ENCODE data around the gene TAF8. TPM values are rescaled to one million over a fixed set of nuclear protein-coding genes. Genes with fewer than 3 reads are reported as not detected.

The TAF8 gene
- total RNA-seq, 4 donors from 2014 or later, result 6.0 to 33.2 (median 10.8) TPM

DNA sequence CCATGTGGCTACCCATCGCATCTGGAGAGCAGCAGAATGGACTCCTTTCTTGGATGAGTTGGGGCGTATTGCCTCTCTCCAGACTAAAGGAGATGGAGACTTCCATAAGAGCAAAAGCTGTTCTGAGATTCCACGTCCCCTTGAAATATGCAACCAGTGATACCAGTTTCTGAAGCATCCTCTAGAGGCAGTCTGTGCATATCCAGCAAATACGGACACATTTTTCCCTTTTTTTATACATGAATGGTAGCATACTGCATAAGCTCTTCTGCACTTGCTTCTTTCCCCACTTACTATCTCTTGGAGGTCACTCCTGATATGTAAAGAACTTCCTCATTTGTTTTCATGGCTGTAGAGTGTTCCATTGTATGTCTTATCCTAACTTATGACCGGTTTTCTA lies 34.6 kb downstream of the TAF8 start:
- no peaks in the 10 kb centered on the region for H3K9me3 ChIP-seq
- TF ChIP-seq, protein P1, sequence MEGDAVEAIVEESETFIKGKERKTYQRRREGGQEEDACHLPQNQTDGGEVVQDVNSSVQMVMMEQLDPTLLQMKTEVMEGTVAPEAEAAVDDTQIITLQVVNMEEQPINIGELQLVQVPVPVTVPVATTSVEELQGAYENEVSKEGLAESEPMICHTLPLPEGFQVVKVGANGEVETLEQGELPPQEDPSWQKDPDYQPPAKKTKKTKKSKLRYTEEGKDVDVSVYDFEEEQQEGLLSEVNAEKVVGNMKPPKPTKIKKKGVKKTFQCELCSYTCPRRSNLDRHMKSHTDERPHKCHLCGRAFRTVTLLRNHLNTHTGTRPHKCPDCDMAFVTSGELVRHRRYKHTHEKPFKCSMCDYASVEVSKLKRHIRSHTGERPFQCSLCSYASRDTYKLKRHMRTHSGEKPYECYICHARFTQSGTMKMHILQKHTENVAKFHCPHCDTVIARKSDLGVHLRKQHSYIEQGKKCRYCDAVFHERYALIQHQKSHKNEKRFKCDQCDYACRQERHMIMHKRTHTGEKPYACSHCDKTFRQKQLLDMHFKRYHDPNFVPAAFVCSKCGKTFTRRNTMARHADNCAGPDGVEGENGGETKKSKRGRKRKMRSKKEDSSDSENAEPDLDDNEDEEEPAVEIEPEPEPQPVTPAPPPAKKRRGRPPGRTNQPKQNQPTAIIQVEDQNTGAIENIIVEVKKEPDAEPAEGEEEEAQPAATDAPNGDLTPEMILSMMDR (IDR thresholded peaks at IDR 0.05), result no peak
- H3K4me1 ChIP-seq, result peaks cover 0 to 10% (median 0%) of the 10 kb centered on the region in 3 donors
- H3K27me3 ChIP-seq, result no peaks in the 10 kb centered on the region
- DNase-seq, result no peak
- 78 to 87% methylated on average over 5 of the region's 5 CpGs for WGBS, 2 donors
- no peak overlapping the region for H3K27ac ChIP-seq
- intact Hi-C loops (cut with DNase I), result no loop called here
- H3K36me3 ChIP-seq, result peaks cover 0 to 55% (median 0%) of the 10 kb centered on the region in 3 donors
- no peak overlapping the region for H3K4me3 ChIP-seq

DNA sequence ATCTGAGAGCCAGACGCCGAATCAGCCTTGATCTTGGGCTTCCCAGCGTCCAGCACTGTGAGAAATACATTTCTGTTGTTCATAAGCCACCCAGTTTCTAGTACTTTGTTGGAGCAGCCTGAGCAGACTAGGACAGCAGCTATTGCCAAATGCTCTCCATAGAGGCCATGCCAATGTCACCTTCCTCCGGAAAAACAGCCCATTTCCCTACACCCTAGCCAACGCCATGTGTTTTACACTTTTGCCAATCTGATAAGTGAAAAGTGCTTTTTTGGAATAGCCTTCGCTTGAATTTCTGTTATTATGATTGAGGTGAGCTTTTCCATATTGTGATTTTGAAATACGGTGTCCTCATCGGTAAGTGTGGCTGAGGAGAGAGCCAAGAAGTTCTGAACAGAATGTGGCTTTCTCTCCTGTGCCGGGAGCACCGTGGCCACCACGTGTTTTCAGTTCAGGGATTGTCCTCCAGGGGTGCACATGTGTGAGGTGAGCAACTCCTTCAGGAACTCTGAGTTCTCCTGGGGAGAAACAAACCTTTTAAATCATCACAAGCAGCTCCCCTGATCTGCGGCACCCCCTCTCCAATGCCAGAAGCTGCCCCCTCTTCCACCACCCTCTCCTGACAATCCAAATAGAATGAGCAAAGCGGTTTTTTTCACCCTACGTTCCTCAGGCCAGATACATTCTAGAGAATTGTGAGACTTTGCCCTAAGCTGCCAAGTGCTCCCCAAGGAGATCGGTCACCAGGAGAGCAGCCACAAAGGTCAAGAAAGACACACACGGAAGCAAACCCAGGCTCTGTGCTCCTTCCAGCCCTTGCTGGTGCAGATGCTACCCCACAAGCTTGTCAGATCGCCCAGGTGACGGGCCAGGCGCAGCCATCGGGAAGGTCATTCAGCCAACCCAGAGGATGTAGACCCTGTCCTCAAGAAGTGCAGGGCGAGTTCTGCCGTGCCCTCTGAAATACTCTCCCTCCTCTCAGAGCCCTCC lies 36.0 kb downstream of the TAF8 start:
- DNase-seq, result no peak
- intact Hi-C loops (cut with DNase I), result no loop called here
- Histone ChIP-seq H3K27me3 (no peaks in the 10 kb centered on the region), H3K4me1 (peaks cover 0 to 10% (median 0%) of the 10 kb centered on the region in 3 donors), H3K36me3 (peaks cover 0 to 43% (median 0%) of the 10 kb centered on the region in 3 donors), H3K4me3 (no peak overlapping the region), H3K27ac (peak overlapping the region in 1 of 4 donors; percentile 30), H3K9me3 (no peaks in the 10 kb centered on the region)
- 78 to 83% methylated on average over 14 to 17 of the region's 22 CpGs for WGBS, 2 donors
- no peak for TF ChIP-seq POLR2A (IDR thresholded peaks at IDR 0.05)
- TF ChIP-seq, protein P1 (IDR thresholded peaks at IDR 0.05), result peak in 3 of 6 experiments; percentile 21 to 50 (median 24)

DNA sequence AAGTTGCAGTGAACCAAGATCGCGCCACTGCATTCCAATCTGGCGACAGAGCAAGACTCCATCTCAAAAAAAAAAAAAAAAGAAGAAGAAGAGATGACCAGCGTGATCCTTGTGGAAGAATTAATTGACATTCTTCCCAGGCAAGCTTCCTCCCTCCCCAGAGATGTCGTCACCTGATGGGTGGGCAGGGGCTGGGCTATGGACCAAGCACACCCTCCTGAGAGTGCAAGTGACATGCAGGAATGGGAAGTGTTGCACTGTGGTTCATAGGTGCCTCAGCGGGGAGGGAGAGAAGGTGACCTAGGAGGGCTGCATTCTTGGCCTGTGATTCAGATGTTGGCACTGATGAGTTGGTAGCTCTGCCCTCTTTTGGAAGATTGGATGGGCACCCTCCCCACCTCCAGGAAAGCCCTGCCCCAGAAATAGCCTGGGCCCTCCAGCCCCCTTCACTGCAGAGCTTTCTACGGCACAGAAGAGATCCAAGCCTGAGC lies 37.8 kb downstream of the TAF8 start:
- no peak for DNase-seq
- Histone ChIP-seq H3K36me3 (peaks cover 0 to 25% (median 0%) of the 10 kb centered on the region in 3 donors), H3K4me1 (peaks cover 0 to 10% (median 0%) of the 10 kb centered on the region in 3 donors), H3K4me3 (no peak overlapping the region), H3K9me3 (no peaks in the 10 kb centered on the region), H3K27me3 (no peaks in the 10 kb centered on the region), H3K27ac (no peak overlapping the region)
- intact Hi-C loops (cut with DNase I), result no loop called here
- TF ChIP-seq, protein P1 (IDR thresholded peaks at IDR 0.05), result no peak
- no peak for TF ChIP-seq POLR2A (IDR thresholded peaks at IDR 0.05)
- 45 to 67% methylated on average over 7 of the region's 7 CpGs for WGBS, 2 donors

GRCh38 chr6:42090819-42091717 lies 40.7 kb downstream of the TAF8 start:
- peaks cover 0 to 10% (median 0%) of the 10 kb centered on the region in 3 donors for H3K36me3 ChIP-seq
- H3K4me3 ChIP-seq, result no peak overlapping the region
- no peak for DNase-seq
- 83 to 85% methylated on average over 8 to 10 of the region's 10 CpGs for WGBS, 2 donors
- H3K27ac ChIP-seq, result no peak overlapping the region
- no peaks in the 10 kb centered on the region for H3K9me3 ChIP-seq
- peaks cover 0 to 36% (median 3%) of the 10 kb centered on the region in 3 donors for H3K4me1 ChIP-seq
- intact Hi-C loops (cut with DNase I), result no loop called here
- no peaks in the 10 kb centered on the region for H3K27me3 ChIP-seq
- TF ChIP-seq, protein P1 (IDR thresholded peaks at IDR 0.05), result no peak
- no peak for TF ChIP-seq POLR2A (IDR thresholded peaks at IDR 0.05)

Data from esophagus squamous epithelium (tissue), 5 donors.